Tibial nerve (tissue), 4 donors: ENCODE results near the gene CNRIP1.

ENCODE experiments used
- CTCF ChIP-seq, 5 experiments: fragments of 200-600 bp in 3 of 5; fragments of 450-650 bp in 2 of 5; sonication (generic) in 3 of 5; IDR thresholded peaks; one replicate each; pipeline ENCODE4 v1.5.1; 2016 to 2019; ENCODE audit warnings: antibody characterized with exemption in 5 of 5, mild to moderate bottlenecking in 3 of 5, moderate library complexity in 2 of 5
- EP300 ChIP-seq, 2 donors: sonication (generic); formaldehyde crosslinking; IDR thresholded peaks; one replicate each; pipeline ENCODE4 v1.6.1; 2017; ENCODE audit warnings: antibody characterized with exemption in 2 of 2, mild to moderate bottlenecking in 1 of 2
- POLR2A ChIP-seq, 2 donors: fragments of 450-650 bp; IDR thresholded peaks; one replicate each; pipeline ENCODE4 v1.6.1; 2017; ENCODE audit warnings: antibody characterized with exemption in 2 of 2, mild to moderate bottlenecking in 2 of 2, moderate library complexity in 2 of 2

GRCh38 chr2:68272246-68272994, 47.3 kb downstream of the CNRIP1 start:
- peak in 1 of 2 donors; percentile 30 for TF ChIP-seq EP300 (IDR thresholded peaks at IDR 0.05)
- no peak for TF ChIP-seq POLR2A (IDR thresholded peaks at IDR 0.05)
- TF ChIP-seq CTCF (IDR thresholded peaks at IDR 0.05), result no peak
